GM03348 (cell line): ENCODE measurements around the gene HAX1.
"Not testable (repeated sequence)": the region's sequence is repeated elsewhere in the genome, so short reads cannot be mapped to it uniquely, and the experiment has no call there.

Source experiments
- DNase-seq: peaks from one replicate; pipeline ENCODE4 v3.0.0; 2012; ENCODE audit warnings: low spot score

Gene HAX1

GRCh38 chr1:154272217-154272998 is at the start of gene HAX1:
Gene HAX1, plus strand, starts transcription at chr1:154272629. Its CDS starts 95 bp downstream, at chr1:154272724.
- peak; percentile 94 for DNase-seq

- DNase-seq, result no peak
These were observed 49.5 kb upstream of the HAX1 start for GRCh38 chr1:154222918-154223317.

- no peak for DNase-seq
These were observed 48.8 kb upstream of the HAX1 start for GRCh38 chr1:154223621-154224020.

GRCh38 chr1:154225370-154225769 is 47.1 kb upstream of the HAX1 start:
- no peak for DNase-seq

GRCh38 chr1:154231112-154231511 is 41.3 kb upstream of the HAX1 start:
- DNase-seq, result not testable (repeated sequence)

- DNase-seq, result not testable (repeated sequence)
These were observed 39.3 kb upstream of the HAX1 start for GRCh38 chr1:154233127-154233526.

- DNase-seq, result no peak
These were observed 35.6 kb upstream of the HAX1 start for GRCh38 chr1:154236855-154237254.

- no peak for DNase-seq
These were observed 35.0 kb upstream of the HAX1 start for GRCh38 chr1:154237435-154237834.

GRCh38 chr1:154237880-154238506 is 34.4 kb upstream of the HAX1 start:
- DNase-seq, result no peak

GRCh38 chr1:154239491-154239890 is 32.9 kb upstream of the HAX1 start:
- no peak for DNase-seq

GRCh38 chr1:154240294-154240833 is 32.1 kb upstream of the HAX1 start:
- no peak for DNase-seq

- no peak for DNase-seq
These were observed 30.6 kb upstream of the HAX1 start for GRCh38 chr1:154241703-154242351.

GRCh38 chr1:154253671-154254070 is 18.8 kb upstream of the HAX1 start:
- no peak for DNase-seq

- DNase-seq, result peak; percentile 18
These were observed 15.7 kb upstream of the HAX1 start for GRCh38 chr1:154256686-154257085.

GRCh38 chr1:154258784-154259183 is 13.6 kb upstream of the HAX1 start:
- no peak for DNase-seq

GRCh38 chr1:154260127-154260526 is 12.3 kb upstream of the HAX1 start:
- no peak for DNase-seq

GRCh38 chr1:154263465-154264332 is 8.7 kb upstream of the HAX1 start:
- DNase-seq, result no peak

GRCh38 chr1:154264454-154264853 is 8.0 kb upstream of the HAX1 start:
- DNase-seq, result no peak

GRCh38 chr1:154265586-154265985 is 6.8 kb upstream of the HAX1 start:
- no peak for DNase-seq

GRCh38 chr1:154270833-154271232 is 1.6 kb upstream of the HAX1 start:
- DNase-seq, result no peak

GRCh38 chr1:154272999-154273563 is 652 bp downstream of the HAX1 start:
- peak; percentile 13 for DNase-seq

- DNase-seq, result no peak
These were observed 4.4 kb downstream of the HAX1 start for GRCh38 chr1:154276797-154277196.
